A549 treated with CORT108297 at 1 μM for 4 hours (cell line): ENCODE results near the gene SLC13A5. TPM values are rescaled to one million over a fixed set of nuclear protein-coding genes. Genes with fewer than 3 reads are reported as not detected.

ENCODE experiments used
- total RNA-seq: library from RNA; stranded (reverse); fragments of 200-300 nt; extraction: Qiagen RNA extraction; gene quantifications from 5 replicates; pipeline ENCODE4 v1.2.3, GENCODE V29; 2022

SLC13A5 gene
- total RNA-seq = 0.10 to 0.37 TPM (median 0.16 TPM) in 5 replicates

GRCh38 chr17:6713130-6713917, at the start of gene SLC13A5:
Gene SLC13A5, minus strand, starts transcription at chr17:6713369. Its CDS starts 36 bp downstream, at chr17:6713333.

DNA sequence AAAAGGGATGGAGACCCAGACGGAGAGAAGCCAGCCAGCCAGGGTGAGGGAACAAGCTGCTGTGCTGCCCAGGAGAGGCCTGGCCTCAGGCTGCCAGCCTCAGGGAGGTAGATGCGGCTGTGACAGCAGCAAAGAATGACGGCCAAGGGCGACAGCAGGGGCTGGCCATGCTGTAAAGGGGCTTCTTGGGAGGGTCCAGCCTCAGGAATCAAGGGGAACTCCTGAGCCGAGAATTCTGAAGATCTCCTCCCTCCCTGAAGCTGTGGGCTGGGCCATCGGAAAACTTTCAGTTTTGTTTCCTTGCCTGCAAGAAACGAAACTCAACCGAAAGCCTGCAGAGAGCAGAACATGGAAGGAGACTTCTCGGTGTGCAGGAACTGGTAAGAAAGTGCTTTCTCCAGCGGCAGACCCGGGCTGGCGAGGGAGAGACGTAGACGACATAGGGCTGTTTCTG, 42.6 kb upstream of the SLC13A5 start, which contains the start of gene XAF1:
Gene XAF1 (plus strand): TSS at position 316 of the 454 bp plus-strand sequence. CDS start 33 bp downstream, at position 349.

GRCh38 chr17:6651354-6651918, 61.7 kb downstream of the SLC13A5 start, which contains the start of the genes C17orf100 and MED31:
Gene C17orf100, plus strand, starts transcription at chr17:6651762. Its CDS starts 152 bp downstream, at chr17:6651914.
Gene MED31, minus strand, starts transcription at chr17:6651605. Its CDS starts 77 bp downstream, at chr17:6651528.

DNA sequence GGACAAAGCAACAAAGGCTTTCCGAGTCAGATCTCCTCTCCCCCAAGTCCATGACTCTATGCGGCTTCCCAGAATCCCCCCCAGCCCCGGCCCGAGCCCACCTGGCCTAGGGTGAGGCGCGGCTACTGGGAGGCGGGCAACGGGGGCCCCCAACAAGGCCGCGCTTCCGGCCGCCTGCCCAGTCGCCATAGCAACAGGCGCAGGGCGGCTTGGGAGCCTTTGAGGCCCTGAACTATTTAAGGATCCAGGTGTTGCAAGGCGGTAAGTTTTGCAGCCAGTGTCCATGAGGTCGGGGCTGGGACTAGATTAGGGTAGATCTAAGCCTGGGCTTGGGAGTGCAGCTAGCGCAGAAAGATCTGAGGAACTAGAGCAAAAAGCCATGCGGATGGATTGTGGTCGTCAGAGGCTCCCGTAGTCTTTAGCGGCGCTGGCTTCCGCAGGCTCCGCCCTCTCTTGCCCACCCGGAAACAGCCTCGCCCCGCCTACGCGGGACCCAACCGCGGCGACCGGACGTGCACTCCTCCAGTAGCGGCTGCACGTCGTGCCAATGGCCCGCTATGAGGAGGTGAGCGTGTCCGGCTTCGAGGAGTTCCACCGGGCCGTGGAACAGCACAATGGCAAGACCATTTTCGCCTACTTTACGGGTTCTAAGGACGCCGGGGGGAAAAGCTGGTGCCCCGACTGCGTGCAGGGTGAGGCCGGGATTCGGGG, 72.5 kb downstream of the SLC13A5 start, which contains the start of the genes KIAA0753 and TXNDC17:
Gene KIAA0753 (minus strand): TSS at position 176 of the 711 bp plus-strand sequence. CDS start 5,608 bp downstream, outside the sequence.
Gene TXNDC17 (plus strand): TSS at position 525 of the 711 bp plus-strand sequence. CDS start 23 bp downstream, at position 548.

Other genes with a start within 250 kb of the SLC13A5 start
- gene PITPNM3, start 156.8 kb downstream of the SLC13A5 start, total RNA-seq = 1.4 to 2.7 TPM (median 2.0 TPM) in 5 replicates
- 18.9 to 20.5 TPM (median 19.5 TPM) in 5 replicates for gene KIAA0753, start 72.7 kb downstream of the SLC13A5 start, total RNA-seq
- gene TXNDC17, start 72.3 kb downstream of the SLC13A5 start, total RNA-seq = 406 to 462 TPM (median 437 TPM) in 5 replicates
- 21.4 to 40.1 TPM (median 30.8 TPM) in 5 replicates for gene MED31, start 61.8 kb downstream of the SLC13A5 start, total RNA-seq
- 2.4 to 3.3 TPM (median 3.0 TPM) in 5 replicates for gene C17orf100, start 61.6 kb downstream of the SLC13A5 start, total RNA-seq
- gene XAF1, start 42.7 kb upstream of the SLC13A5 start, total RNA-seq = 0.06 to 0.16 TPM in 2 of 5 replicates, not detected in the others
- not detected in 5 replicates for gene FBXO39, start 62.8 kb upstream of the SLC13A5 start, total RNA-seq
- gene TEKT1, start 118.4 kb upstream of the SLC13A5 start, total RNA-seq = 0.07 to 0.24 TPM (median 0.18 TPM) in 3 of 5 replicates, not detected in the others